Measurements from ENCODE around the gene HAGH.

The HAGH gene

GRCh38 chr16:1769402-1770300 lies 57.0 kb downstream of the HAGH start:
- TF ChIP-seq CTCF (IDR thresholded peaks at IDR 0.05; ENCODE audit: control extremely low read depth, extremely low read depth, low read depth, missing control alignments), result no peak
- no peak for DNase-seq (ENCODE audit: extremely low spot score)
- CTCF ChIA-PET, result interaction anchor here (1.8 kb wide), 1 partner anchor 46 kb away, joined by 4 read pairs; no protein-coding TSS in a partner anchor
- POLR2A ChIA-PET, result interaction anchor here (0.9 kb wide), 1 partner anchor 195 kb away, joined by 8 read pairs; the partner anchor contains the start of gene RPS2

GRCh38 chr16:1768767-1769401 lies 57.7 kb downstream of the HAGH start:
- DNase-seq (ENCODE audit: extremely low spot score), result no peak
- ChIA-PET POLR2A (interaction anchor here (0.9 kb wide), 1 partner anchor 196 kb away, joined by 8 read pairs; the partner anchor contains the start of gene RPS2), CTCF (interaction anchor here (1.8 kb wide), 1 partner anchor 45 kb away, joined by 4 read pairs; no protein-coding TSS in a partner anchor)
- no peak for TF ChIP-seq CTCF (IDR thresholded peaks at IDR 0.05; ENCODE audit: control extremely low read depth, extremely low read depth, low read depth, missing control alignments)

GRCh38 chr16:1768061-1768766 lies 58.4 kb downstream of the HAGH start:
- POLR2A ChIA-PET, result no interaction called here
- CTCF ChIA-PET, result interaction anchor here (0.8 to 1.7 kb wide), 2 partner anchors 10 to 14 kb away, joined by 3 to 5 read pairs; partner anchors contain the start of genes NUBP2 and SPSB3
- no peak for DNase-seq (ENCODE audit: extremely low spot score)
- TF ChIP-seq CTCF (IDR thresholded peaks at IDR 0.05; ENCODE audit: control extremely low read depth, extremely low read depth, low read depth, missing control alignments), result no peak

GRCh38 chr16:1767116-1767994 lies 59.3 kb downstream of the HAGH start:
- no peak for TF ChIP-seq CTCF (IDR thresholded peaks at IDR 0.05; ENCODE audit: control extremely low read depth, extremely low read depth, low read depth, missing control alignments)
- CTCF ChIA-PET, result interaction anchor here (0.8 to 1.7 kb wide), 3 partner anchors 10 to 44 kb away, joined by 3 to 5 read pairs (median 3); partner anchors contain the start of genes NUBP2 and SPSB3

GRCh38 chr16:1766701-1767100 lies 59.9 kb downstream of the HAGH start:
- CTCF ChIA-PET, result interaction anchor here (1.1 to 1.7 kb wide), 2 partner anchors 16 to 43 kb away, joined by 3 to 5 read pairs; partner anchors contain the start of genes NUBP2 and SPSB3
- DNase-seq (ENCODE audit: extremely low spot score), result no peak
- no peak for TF ChIP-seq CTCF (IDR thresholded peaks at IDR 0.05; ENCODE audit: control extremely low read depth, extremely low read depth, low read depth, missing control alignments)
- POLR2A ChIA-PET, result no interaction called here

More at GRCh38 chr16:1767116-1767994, 59.3 kb downstream of the HAGH start:
- POLR2A ChIA-PET, result no interaction called here
- DNase-seq (ENCODE audit: extremely low spot score), result no peak
